Measurements from ENCODE around the gene SNX32. TPM values are rescaled to one million over a fixed set of nuclear protein-coding genes. Genes with fewer than 3 reads are reported as not detected.

The SNX32 gene
- total RNA-seq, 1 experiment from 2014 or later = not detected

DNA sequence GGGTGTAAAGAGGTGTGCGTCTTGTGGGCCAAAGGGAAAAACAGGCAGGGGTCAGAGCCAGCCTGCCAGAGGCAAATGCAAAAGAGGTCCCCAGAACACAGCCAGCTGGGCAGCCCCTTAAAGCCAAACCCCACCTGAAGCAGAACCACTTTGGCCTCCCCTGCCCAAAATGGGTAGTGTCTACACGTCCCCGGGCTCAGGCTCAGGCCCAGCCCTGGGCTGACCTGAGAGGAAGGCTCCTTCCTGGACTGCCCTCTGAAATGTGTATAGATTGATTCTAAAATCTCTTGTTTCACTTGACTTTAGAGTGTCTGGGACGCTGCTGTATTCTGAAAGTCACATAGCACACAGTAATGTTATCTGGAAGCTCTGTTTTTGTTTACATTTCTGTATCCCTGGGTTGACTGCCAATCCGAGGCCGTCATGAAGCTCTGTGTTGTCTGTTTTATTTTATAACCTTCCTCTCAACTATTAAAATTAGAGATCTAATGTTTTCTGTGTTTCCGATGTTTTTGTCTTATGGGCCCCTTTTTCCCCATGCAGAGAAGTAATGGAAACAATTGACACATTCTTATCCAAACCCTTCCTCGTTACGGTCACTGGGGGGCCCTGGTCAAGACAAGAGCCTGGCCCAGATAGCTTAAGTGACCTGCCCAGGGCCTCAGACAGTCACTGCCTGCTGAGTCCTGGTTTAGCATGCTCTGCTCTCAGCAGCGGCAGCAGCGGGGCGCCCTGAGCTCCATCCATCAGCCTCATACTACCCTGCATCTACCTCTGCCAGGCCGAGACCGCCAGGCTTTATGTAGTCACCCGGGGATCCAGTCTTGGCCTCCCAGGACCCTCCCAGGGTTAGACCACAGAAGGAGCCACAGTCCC lies 36.8 kb upstream of the SNX32 start:
- no TSS peak for BruUV-seq (replicated peaks)
- Histone ChIP-seq H3K4me3 (ENCODE audit: low read depth in 2 of 2, low read length in 2 of 2) (no peak overlapping the region), H3K27me3 (ENCODE audit: control insufficient read depth, insufficient read depth, low read length) (no peaks in the 10 kb centered on the region), H3K9me3 (ENCODE audit: control insufficient read depth, insufficient read depth, low read depth, low read length) (no peaks in the 10 kb centered on the region), H3K4me1 (ENCODE audit: control insufficient read depth, insufficient read depth, low read length) (no peaks in the 10 kb centered on the region), H3K27ac (ENCODE audit: low read length) (no peak overlapping the region), H3K36me3 (ENCODE audit: control insufficient read depth, insufficient read depth, low read length) (no peaks in the 10 kb centered on the region)
- TF ChIP-seq, protein P1, sequence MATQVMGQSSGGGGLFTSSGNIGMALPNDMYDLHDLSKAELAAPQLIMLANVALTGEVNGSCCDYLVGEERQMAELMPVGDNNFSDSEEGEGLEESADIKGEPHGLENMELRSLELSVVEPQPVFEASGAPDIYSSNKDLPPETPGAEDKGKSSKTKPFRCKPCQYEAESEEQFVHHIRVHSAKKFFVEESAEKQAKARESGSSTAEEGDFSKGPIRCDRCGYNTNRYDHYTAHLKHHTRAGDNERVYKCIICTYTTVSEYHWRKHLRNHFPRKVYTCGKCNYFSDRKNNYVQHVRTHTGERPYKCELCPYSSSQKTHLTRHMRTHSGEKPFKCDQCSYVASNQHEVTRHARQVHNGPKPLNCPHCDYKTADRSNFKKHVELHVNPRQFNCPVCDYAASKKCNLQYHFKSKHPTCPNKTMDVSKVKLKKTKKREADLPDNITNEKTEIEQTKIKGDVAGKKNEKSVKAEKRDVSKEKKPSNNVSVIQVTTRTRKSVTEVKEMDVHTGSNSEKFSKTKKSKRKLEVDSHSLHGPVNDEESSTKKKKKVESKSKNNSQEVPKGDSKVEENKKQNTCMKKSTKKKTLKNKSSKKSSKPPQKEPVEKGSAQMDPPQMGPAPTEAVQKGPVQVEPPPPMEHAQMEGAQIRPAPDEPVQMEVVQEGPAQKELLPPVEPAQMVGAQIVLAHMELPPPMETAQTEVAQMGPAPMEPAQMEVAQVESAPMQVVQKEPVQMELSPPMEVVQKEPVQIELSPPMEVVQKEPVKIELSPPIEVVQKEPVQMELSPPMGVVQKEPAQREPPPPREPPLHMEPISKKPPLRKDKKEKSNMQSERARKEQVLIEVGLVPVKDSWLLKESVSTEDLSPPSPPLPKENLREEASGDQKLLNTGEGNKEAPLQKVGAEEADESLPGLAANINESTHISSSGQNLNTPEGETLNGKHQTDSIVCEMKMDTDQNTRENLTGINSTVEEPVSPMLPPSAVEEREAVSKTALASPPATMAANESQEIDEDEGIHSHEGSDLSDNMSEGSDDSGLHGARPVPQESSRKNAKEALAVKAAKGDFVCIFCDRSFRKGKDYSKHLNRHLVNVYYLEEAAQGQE (IDR thresholded peaks at IDR 0.05; ENCODE audit: insufficient read depth in 1 of 2, low read depth in 2 of 2, low read length in 1 of 2) = no peak
- TF ChIP-seq POLR2AphosphoS5 (IDR thresholded peaks at IDR 0.05; ENCODE audit: low read depth, low read length) (no peak), TCF7L2 (IDR thresholded peaks at IDR 0.05; ENCODE audit: low read depth, low read length) (no peak), SIN3A (IDR thresholded peaks at IDR 0.05; ENCODE audit: borderline replicate concordance, insufficient read depth, low read depth, low read length) (no peak)
- TF ChIP-seq, protein P2, sequence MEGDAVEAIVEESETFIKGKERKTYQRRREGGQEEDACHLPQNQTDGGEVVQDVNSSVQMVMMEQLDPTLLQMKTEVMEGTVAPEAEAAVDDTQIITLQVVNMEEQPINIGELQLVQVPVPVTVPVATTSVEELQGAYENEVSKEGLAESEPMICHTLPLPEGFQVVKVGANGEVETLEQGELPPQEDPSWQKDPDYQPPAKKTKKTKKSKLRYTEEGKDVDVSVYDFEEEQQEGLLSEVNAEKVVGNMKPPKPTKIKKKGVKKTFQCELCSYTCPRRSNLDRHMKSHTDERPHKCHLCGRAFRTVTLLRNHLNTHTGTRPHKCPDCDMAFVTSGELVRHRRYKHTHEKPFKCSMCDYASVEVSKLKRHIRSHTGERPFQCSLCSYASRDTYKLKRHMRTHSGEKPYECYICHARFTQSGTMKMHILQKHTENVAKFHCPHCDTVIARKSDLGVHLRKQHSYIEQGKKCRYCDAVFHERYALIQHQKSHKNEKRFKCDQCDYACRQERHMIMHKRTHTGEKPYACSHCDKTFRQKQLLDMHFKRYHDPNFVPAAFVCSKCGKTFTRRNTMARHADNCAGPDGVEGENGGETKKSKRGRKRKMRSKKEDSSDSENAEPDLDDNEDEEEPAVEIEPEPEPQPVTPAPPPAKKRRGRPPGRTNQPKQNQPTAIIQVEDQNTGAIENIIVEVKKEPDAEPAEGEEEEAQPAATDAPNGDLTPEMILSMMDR (IDR thresholded peaks at IDR 0.05) = no peak
- ATAC-seq = no peak
- POLR2A ChIA-PET = interaction anchor here (0.7 to 1.1 kb wide), 2 partner anchors 19 to 55 kb away, joined by 3 to 4 read pairs; no protein-coding TSS in a partner anchor
- CTCF ChIA-PET = interaction anchor here (0.6 kb wide), 1 partner anchor 91 kb away, joined by 6 read pairs; the partner anchor contains the start of gene FIBP
- intact Hi-C loops (cut with micrococcal nuclease; ENCODE audit: unreplicated experiment) = no loop called here
- DNase-seq (ENCODE audit: low read depth, low spot score) = no peak
- in situ Hi-C loops (cut with HindIII; ENCODE audit: low pct_unique_long_range_greater_than_20kb, low sequenced_read_pairs) = no loop called here

DNA sequence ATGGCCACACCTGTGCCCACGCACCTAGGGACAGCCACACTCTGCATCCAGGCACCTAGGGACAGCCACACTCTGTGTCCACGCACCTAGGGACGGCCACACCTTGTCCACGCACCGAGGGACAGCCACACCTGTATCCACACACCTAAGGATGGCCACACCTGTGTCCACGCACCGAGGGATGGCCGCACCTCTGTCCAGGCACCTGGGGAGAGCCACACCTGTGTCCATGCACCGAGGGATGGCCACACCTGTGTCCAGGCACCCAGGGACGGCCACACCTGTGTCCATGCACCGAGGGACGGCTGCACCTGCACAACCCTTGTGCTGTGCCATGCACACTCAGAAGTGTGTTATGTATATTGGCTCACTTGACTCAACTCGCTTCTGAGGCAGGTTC lies 36.1 kb upstream of the SNX32 start:
- Histone ChIP-seq H3K36me3 (ENCODE audit: control insufficient read depth, insufficient read depth, low read length) (no peaks in the 10 kb centered on the region), H3K27me3 (ENCODE audit: control insufficient read depth, insufficient read depth, low read length) (no peaks in the 10 kb centered on the region), H3K4me3 (ENCODE audit: low read depth in 2 of 2, low read length in 2 of 2) (no peak overlapping the region), H3K4me1 (ENCODE audit: control insufficient read depth, insufficient read depth, low read length) (no peaks in the 10 kb centered on the region), H3K27ac (ENCODE audit: low read length) (no peak overlapping the region), H3K9me3 (ENCODE audit: control insufficient read depth, insufficient read depth, low read depth, low read length) (no peaks in the 10 kb centered on the region)
- DNase-seq (ENCODE audit: low read depth, low spot score) = no peak
- no peak for ATAC-seq
- POLR2A ChIA-PET = interaction anchor here (0.7 kb wide), 1 partner anchor 56 kb away, joined by 3 read pairs; no protein-coding TSS in a partner anchor
- CTCF ChIA-PET = interaction anchor here (0.6 kb wide), 1 partner anchor 90 kb away, joined by 6 read pairs; the partner anchor contains the start of gene FIBP
- no peak for TF ChIP-seq SIN3A (IDR thresholded peaks at IDR 0.05; ENCODE audit: borderline replicate concordance, insufficient read depth, low read depth, low read length)
- TF ChIP-seq, protein P1 (IDR thresholded peaks at IDR 0.05; ENCODE audit: insufficient read depth in 1 of 2, low read depth in 2 of 2, low read length in 1 of 2) = no peak
- no peak for TF ChIP-seq TCF7L2 (IDR thresholded peaks at IDR 0.05; ENCODE audit: low read depth, low read length)
- TF ChIP-seq POLR2AphosphoS5 (IDR thresholded peaks at IDR 0.05; ENCODE audit: low read depth, low read length) = no peak
- TF ChIP-seq, protein P2 (IDR thresholded peaks at IDR 0.05) = no peak
- in situ Hi-C loops (cut with HindIII; ENCODE audit: low pct_unique_long_range_greater_than_20kb, low sequenced_read_pairs) = no loop called here
- no TSS peak for BruUV-seq (replicated peaks)
- intact Hi-C loops (cut with micrococcal nuclease; ENCODE audit: unreplicated experiment) = no loop called here

Data from Panc1 (cell line).